Activated gamma-delta T cell treated with anti-CD3 and anti-CD28 coated beads, Interleukin-2, amount 50 U/mL, for 16 hours (primary cell): Measurements from ENCODE around the gene ZNF827.

ENCODE experiments used
- DNase-seq: peaks from one replicate; pipeline ENCODE4 v3.0.0-alpha.2; 2020; ENCODE audit warnings: low read depth

ZNF827 gene

DNA sequence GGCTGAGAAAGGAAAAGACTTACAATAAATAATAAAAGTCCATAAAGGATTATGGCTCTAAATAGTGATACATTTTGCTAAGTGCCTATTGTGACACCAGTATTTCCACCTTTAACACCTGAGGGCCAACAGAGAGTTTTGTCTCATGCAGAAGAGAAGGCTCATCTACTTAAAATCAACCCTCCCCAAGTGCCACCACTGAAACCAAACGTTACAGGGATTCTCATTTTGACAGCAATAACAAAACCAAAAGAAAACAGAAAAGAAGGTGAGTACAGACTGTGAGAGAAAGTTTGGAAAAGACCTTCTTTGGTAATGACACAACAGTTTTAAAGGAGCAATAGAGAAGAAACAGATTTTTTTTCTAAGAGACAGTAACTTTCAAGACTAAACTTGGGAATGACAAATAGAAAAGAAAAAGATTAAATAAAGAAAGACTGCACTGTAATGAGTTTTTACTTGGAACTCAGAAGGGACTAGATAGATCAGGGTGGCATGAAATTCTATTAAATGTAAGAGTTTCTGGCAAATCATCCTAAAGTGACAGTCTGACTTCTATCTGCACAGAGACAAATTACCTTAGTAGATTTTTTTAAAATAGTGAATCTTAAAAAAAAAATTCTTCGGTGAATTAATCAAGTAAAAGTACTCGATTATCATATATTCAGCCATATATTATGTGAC is 109.7 kb downstream of the ZNF827 start:
- no peak for DNase-seq

DNA sequence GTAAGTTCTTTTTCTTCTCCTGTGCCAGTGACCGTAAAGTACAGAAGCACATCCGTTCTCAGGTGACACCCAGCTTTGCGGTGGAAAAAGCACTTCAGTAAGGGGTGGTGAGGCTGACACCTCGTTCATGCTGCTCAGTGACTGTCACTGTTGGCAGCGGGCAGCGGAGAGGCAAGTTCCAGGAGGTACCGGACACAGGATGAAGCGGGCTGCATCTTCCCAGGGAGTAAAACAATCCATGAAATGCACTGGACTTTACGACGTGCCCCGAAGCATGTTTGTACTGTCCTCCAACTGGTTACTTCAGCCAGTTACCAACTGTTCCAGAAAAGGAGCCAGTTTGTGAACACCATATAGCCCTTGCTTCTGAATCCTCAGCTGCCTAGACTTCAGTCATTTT is 110.7 kb downstream of the ZNF827 start:
- no peak for DNase-seq

DNA sequence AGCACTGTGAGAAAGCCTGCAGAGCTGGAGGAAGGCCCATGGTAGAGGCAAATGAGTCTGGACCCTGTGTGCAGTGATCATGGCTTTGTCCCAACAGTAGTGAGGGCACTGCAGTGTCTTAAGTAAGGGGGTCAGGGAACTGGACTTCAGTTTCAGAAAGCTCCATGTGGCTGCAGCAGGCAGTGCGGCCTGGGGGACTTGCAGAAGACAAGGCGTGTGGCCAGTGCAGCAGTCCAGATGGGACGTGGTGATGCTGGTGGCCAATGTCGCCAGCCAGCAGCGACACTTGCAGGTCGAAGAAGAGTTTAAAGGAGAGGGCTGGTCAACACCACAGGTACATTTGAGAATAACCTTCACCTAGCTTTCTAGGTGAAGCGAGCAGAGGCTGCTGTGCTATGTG is 113.4 kb downstream of the ZNF827 start:
- DNase-seq = no peak

DNA sequence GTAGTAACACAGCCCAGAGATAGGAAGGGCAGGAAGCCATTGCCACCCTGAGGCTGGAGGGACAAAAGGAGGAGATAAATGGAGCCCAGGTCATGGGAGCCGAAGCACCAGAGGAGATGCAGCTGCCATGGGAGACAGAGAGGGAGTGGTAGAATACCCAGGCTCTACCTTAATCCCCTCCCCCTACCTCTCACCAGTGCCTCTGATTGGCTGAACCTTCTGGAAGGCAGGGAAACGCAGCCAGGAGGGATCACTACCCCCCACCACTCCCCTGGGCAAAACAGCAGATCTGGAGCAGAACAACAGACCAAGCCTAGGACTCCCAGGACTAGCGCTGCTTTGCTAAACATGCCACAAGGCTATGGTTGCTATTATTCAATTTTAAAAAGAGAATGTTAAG is 114.2 kb downstream of the ZNF827 start:
- DNase-seq = no peak

DNA sequence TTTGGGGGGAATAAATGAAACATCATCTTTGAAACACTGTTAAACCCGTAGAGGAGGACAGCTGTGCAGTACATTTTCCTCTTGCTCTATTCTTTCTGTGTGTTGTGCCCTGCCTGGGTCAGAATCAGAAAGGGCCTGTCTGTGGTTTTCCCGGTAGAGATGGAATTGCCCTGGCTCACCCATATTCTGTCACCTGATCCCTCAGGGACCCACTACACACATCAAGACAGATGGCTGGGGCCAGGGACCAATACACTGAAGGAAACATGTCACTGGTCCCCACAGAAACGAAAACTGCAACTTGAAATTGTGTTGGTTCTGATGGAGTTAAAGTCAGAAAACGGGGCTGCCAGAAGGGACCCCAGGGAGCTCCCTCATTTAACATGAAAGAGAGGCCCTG is 114.9 kb downstream of the ZNF827 start:
- no peak for DNase-seq

DNA sequence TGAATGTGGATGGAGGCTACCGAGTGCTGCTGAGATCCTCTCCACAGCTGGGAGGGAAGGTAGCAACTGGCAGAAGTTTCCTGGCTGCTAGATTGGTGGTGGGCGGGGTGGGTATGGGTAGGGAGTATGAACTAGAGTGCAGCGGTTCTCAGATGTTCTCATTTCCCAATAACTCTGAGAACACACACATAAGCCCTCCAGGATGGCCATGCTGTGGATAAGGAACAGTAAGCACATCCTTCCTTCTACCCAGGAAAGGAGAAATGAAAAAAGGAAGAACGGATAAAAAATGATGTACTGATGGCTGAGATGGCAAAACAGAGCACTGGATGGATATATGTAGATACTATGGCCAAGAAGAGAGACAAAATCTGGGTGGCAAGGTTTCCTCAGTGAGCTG is 116.0 kb downstream of the ZNF827 start:
- DNase-seq = no peak

DNA sequence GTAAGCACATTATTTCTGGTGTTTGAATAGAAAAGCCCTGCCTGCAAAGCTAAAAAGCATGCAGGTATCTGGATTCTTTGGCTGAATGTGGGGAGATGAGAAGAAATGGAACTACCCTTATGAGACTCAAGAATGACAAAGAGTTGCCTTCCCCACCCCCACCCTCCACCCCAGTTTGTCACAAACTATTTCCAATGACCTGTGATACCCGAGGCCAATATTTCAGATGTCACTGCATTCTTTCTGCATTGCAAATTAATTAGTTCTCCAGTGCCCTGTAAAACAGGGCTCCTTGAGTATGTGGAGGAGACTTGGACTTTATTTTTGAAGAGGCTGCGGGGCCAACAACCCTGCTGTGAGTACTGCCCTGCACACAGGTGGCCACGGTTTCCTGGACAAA is 116.4 kb downstream of the ZNF827 start:
- DNase-seq = no peak

DNA sequence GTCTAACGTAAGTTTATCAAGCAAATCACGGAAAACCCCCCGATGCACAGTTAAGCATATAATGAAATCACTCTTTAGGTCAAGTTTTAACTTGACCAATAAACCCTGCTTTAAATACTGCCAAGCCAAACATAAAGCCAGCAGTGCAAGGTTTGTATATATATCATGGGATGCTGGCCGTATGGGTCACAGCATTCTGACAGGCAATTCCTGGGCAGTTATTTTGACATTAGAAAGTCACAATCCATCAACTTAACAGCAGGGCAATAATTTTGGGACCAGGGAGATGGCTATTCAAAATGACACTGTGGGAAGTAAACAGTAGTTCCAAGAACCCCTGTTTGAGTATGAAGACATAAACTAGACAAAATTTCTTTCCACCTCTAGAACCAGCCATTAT is 116.9 kb downstream of the ZNF827 start:
- no peak for DNase-seq

DNA sequence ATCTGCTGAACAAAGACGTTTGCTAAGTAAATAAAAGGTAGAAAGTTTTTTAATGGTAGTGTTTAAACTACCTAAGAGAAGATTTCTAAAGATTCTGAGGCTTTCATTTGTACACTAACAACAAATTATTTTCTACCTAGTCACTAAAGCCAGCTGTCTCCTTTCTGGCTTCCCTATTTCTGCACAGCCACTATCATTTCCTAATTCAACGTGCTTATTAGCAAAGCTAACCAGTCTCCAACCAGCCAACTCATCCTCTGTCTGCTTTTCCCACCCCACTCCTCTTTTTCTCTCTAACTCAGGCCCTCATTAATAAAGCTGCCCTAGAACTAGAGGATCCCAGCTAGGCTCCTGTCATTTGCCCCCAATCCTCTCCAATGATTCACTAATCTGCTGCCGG is 118.2 kb downstream of the ZNF827 start:
- DNase-seq = no peak

DNA sequence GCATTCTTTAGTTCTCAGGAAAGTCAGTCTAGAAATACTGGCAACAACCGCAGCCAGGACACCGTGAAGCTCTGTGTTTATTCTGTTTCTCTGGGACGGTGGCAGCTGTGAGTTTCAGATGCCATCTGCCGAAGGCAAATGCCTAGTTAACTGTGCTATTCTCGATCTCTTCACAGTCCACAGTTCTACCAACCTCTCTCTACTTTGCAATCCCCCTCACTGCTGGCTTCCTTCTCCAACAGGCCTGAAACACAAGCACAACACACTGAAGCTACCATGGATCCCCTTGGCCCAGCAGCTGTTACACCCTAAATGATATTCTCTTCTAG is 118.8 kb downstream of the ZNF827 start:
- DNase-seq = no peak

DNA sequence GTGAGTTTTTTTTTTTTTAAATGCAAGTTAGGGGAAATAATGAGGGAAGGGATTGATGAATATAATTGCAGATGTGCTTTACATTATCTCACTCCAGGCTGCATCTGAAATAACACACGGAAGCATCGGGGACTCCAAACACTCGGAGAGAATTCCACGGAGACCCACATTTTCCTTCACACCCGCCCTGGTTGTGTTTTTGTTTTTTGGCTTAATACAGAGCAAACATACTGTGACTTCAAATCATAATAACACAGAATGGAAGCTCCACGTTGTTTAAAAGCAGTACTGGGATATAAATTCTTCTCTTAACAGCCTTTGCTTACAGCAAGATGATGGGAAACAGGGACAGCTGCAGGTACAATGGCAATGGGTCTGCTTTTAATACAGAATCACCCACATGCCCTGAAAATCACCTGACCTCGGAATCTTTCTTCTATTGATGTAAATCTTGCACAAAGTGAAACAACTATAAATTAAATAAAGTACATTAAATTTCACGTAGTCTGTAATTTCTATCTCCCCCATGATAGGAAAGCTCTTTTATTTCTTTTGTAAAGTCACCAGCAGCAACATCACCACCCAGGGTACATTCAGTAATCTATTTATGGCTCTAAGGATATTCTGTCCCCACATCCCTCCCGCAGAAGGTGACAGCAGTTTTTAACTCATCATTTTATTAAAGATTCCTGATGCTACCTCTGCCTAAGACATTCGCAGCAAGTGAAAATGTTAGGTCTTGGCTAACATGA is 119.3 kb downstream of the ZNF827 start:
- no peak for DNase-seq

DNA sequence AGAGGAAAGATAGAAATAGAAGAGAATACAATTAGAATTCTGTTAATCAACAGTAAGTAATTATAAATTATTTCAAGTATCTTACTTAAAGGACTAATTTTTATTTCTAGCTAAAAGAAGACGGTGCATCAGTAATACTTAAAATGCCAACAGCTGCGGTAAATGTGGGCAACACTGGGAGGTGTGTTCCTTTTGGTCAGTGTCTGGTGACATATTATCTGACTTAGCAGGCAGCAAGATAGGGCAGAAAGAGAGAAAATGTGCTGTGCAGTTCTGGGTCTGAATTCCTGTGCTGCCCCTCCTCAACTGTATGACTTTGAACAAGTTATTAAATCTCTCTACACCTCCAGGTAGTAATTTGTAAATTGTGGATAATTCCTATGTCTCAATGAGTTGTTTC is 120.6 kb downstream of the ZNF827 start:
- no peak for DNase-seq

DNA sequence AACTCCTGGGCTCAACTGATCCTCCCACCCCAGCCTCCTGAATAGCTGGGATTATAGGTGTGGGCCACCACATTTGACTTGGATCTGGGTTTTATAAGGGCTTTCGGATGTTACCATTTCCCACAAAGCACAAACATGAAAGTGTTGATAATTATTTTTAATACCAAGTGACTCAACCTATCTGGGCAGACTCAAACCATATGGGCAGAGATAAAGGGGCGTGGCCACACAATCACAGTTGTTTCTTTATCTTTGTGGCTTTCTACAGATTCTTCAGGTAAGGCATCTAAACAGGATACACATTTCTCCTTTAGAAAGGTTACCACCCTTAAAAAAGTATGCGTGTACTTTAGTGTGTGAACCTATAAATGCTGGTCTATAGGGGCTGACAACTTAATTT is 122.5 kb downstream of the ZNF827 start:
- DNase-seq = no peak

DNA sequence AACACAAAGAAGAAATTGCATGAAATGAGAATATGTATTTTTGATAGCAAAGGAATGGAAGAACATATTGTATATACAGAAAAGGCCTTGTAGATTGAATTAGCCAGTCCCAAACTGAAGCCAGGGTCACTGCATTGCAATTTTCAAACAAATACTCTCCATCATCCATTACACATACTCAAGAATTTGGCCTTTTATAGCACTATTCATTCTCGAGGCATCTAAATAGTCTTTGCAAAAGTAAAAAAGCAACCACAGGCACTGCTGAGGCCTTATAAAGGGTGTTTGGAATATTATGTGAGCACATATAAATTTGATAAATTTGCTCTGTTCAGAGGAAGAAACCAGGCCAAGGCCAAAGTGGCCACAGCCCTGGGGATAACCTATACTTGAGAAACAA is 123.0 kb downstream of the ZNF827 start:
- DNase-seq = no peak

DNA sequence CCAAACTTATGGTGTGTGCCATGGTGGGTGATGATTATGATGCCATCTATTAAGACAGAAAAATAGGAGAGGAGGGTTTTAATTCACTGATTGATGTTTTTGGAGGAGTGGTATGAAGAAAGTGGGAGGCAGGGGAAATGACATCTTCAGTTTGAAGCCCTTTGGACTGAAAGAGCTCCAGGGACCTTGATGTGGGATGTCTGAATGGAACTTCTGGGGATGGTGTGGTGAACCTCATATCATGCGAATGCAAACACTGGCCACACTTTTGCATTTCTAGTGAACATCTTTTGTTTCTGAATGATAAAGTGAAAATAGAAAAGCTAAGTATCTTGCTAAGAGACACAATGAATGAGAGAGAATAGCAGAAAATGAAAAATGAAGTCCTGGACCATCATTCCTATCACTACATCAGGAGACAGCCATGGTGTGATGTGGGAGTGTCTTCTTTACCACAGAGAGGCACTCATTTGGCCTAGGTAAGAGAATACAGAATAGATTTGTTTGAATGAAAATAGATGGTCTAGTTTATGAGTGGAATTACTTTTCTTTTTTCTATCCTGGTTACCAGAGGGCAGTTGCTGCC is 123.5 kb downstream of the ZNF827 start:
- no peak for DNase-seq

DNA sequence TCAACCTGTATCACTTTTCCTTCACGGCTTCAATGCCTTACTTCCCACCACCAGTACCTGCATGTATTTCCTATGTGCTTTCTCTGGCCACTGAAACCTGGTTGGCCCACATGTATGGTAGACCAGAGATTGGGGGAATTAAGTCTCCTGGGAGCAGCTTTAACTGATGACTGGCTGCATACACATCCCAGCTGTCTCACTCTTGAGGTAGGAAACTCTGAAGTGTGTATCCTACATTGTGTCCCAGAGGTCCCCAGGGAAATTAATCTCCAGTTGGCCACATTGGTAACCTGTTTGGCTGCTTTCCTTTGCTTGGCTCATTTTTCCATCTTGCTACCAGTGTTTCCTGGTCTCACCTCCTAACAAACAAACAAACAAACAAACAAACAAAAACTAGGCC is 124.4 kb downstream of the ZNF827 start:
- DNase-seq = no peak

DNA sequence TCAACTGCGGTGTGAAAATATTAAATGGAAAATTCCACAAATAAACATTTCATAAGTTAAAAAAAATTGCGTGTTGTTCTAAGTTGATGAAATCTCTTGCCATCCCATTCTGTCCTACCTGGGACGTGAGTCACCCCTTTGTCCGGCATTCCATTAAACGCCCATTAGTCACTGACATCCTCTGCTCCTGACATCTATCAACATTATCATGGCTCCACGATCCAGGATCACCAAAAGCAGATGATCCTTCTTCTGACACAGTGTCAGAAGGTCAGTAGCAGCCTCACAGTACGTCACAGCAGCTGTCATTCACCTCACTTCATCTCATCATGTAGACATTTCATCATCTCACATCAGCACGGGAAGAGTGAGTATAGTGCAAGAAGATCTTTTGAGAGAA is 125.7 kb downstream of the ZNF827 start:
- DNase-seq = no peak

DNA sequence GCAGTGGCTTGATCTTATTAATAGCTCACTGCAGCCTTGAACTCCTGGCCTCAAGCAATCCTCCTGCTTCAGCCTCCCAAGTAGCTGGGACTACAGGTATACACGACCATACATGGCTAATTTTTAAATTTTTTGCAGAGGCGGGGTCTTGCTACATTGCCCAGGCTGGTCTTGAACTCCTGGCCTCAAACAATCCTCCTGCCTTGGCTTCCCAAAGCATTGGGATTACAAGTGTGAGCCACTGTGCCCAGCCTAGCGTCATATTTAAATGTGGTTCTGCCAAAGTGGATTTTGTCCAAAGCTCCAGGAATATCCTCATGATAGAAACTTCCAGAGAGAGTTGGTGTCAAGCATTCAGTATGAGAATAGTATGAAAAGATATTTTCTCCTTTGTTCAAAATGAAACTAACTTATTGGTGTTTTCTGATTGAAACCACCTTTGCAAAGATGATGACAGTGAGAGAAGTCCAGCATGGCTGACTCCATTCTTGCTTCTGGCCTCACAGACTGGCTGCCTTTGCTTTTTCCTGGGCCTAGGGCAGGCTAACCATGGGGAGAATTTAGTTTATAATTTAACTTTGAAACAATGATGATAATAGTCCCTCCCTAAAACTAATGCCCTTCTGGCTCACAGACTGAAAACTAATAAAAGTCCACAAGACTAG is 129.6 kb downstream of the ZNF827 start:
- no peak for DNase-seq

DNA sequence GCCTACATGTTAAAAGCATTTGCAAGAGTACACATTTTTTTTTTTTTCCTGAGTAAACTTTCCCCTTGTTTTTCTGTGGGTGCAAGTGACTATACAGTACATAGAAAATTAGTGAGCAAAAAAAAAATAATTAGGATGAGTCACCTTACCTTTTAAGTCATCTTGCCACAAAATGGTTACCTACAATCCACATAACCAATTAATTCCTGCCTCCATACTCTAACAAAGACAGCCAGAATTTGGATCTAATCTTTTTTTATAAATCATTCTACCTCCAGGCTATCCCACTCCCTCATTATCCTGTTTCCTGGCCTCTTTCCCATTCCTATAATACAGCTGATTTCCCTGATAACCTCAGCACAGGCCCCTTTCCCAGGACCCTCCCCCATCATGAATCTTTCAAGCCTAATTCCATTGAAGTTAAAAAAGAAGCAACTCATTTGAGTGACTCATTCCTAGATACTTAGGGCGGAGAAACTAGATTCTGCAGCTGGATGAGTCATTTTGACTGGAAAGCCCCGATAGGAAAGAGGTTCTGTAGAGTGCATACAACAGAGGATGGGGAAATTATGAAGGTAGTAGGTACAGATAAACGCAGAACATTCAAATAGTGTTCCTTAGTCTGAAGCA is 130.5 kb downstream of the ZNF827 start:
- DNase-seq = no peak

DNA sequence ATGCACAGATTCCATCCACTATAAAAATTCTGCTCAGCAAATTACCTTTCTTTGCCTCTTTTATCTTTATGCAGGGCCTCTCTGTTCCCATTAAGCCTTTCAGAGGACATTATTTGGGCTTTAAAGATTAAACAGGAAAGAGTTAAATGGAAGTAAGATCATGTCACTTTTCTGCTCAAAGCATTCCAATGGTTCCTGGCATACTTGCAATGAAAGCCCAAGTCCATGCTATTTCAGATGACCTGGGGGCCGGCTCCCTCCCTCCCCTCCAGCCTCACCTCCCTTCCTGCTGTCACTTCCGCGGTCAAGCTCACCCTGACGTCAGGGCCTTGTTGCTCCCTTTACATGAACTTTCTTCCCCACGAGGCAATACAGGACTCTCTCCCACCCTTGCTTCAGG is 133.1 kb downstream of the ZNF827 start:
- no peak for DNase-seq

DNA sequence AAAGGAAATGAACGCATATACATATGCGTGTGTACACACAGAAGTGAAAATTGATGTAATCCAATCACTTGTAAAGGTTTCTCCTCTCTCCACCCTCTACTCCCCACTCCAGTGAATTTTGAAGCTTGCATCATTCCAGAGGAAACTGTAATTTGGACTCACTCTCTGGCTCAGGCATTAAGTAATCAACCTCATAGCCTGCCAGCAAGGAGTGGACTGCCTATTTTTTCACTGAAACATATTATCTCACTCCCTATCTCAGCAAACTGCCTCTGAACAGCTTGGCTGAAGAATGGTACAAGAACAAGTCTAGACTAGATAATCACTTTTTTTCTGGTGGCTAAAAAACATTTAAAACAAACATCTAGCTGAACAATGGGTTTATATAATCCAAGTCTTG is 134.5 kb downstream of the ZNF827 start:
- DNase-seq = no peak

DNA sequence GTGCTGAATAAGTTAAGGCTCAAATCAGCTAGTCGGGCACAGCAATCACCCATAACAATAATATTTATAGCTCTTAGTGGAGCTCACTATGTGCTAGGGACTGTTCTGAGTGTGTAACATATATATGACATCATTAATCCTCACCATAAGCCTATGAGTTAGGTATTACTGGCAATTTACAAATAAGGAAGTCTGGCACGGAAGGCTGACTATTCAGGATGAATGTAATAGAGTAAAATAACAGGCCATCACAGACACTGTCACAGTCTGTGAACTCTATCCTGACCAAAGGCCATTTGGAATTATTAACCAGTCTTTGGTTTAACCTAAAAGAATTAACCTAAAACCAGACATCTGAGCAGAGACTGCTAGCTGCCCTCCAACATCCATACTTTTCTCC is 139.4 kb downstream of the ZNF827 start:
- no peak for DNase-seq

DNA sequence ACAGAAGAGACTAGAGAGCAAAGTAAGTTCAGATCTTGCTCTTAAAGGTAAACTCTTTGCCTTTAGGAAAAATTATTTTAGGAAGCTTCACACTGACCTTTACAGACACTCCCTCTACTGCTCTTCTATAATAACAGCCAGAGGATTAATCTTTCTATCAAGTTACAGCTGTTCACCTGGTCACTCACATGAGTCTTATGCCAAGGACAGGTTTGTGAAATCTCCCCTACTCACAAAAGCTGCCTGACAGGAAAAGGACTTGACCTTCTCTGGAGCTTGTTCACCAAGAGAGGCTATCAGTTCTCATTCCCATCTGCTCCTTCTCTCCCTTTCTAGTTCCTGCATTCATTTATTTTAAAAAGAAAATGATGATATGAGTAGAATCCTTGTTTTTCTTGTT is 141.3 kb downstream of the ZNF827 start:
- no peak for DNase-seq
